ENCODE measurements around the gene DCAKD.

Gene DCAKD

GRCh38 chr17:44982113-44982702 is 69.2 kb downstream of the DCAKD start:
- no peaks in the 10 kb centered on the region for H3K4me1 ChIP-seq (ENCODE audit: control insufficient read depth, low read depth, low read length)
- H3K79me1 ChIP-seq (ENCODE audit: low read length): no peaks in the 10 kb centered on the region
- no peaks in the 10 kb centered on the region for H3K27me3 ChIP-seq (ENCODE audit: insufficient read depth, low read length, poor library complexity)
- no peaks in the 10 kb centered on the region for H3K79me2 ChIP-seq (ENCODE audit: control insufficient read depth, insufficient read depth, low read length)
- H2BK120ac ChIP-seq (ENCODE audit: low read depth, low read length): no peak overlapping the region
- H3K4ac ChIP-seq (ENCODE audit: low read depth, low read length): no peak overlapping the region
- no peak overlapping the region for H4K5ac ChIP-seq (ENCODE audit: low read length)
- no peak overlapping the region for H2BK15ac ChIP-seq (replicated peaks; ENCODE audit: low read depth)
- H3K18ac ChIP-seq (ENCODE audit: low read length): no peak overlapping the region
- no CpG with 5 or more reads among the region's 3 CpGs for WGBS (ENCODE audit: extremely low coverage, insufficient coverage, low lambda C conversion rate)
- no peaks in the 10 kb centered on the region for H3K36me3 ChIP-seq (ENCODE audit: control insufficient read depth, insufficient read depth, low read length)
- no peak overlapping the region for H3K23ac ChIP-seq (ENCODE audit: low read length)
- no peak for DNase-seq
- no peak overlapping the region for H3K9ac ChIP-seq (ENCODE audit: low read length)
- H2AK5ac ChIP-seq (ENCODE audit: low read length): no peak overlapping the region
- no peak overlapping the region for H4K8ac ChIP-seq (ENCODE audit: low read depth, low read length)
- no peak overlapping the region for H3K4me3 ChIP-seq (ENCODE audit: low read length)
- no peak overlapping the region for H3K27ac ChIP-seq (ENCODE audit: low read depth, low read length)
- H3K56ac ChIP-seq (ENCODE audit: low read length): no peak overlapping the region
- H3K4me2 ChIP-seq (ENCODE audit: low read length): no peak overlapping the region
- H2BK5ac ChIP-seq (ENCODE audit: low read length): no peak overlapping the region

GRCh38 chr17:44981221-44981968 is 70.0 kb downstream of the DCAKD start:
- H3K27me3 ChIP-seq (ENCODE audit: insufficient read depth, low read length, poor library complexity): no peaks in the 10 kb centered on the region
- H3K79me1 ChIP-seq (ENCODE audit: low read length): no peaks in the 10 kb centered on the region
- no peak overlapping the region for H4K5ac ChIP-seq (ENCODE audit: low read length)
- H3K4me2 ChIP-seq (ENCODE audit: low read length): no peak overlapping the region
- H3K4me1 ChIP-seq (ENCODE audit: control insufficient read depth, low read depth, low read length): no peaks in the 10 kb centered on the region
- no peak for DNase-seq
- H3K27ac ChIP-seq (ENCODE audit: low read depth, low read length): no peak overlapping the region
- no peak overlapping the region for H4K8ac ChIP-seq (ENCODE audit: low read depth, low read length)
- no peak overlapping the region for H3K4me3 ChIP-seq (ENCODE audit: low read length)
- no peak overlapping the region for H2BK120ac ChIP-seq (ENCODE audit: low read depth, low read length)
- no peak overlapping the region for H3K4ac ChIP-seq (ENCODE audit: low read depth, low read length)
- WGBS (ENCODE audit: extremely low coverage, insufficient coverage, low lambda C conversion rate): no CpG with 5 or more reads among the region's 12 CpGs
- H2BK5ac ChIP-seq (ENCODE audit: low read length): no peak overlapping the region
- no peaks in the 10 kb centered on the region for H3K79me2 ChIP-seq (ENCODE audit: control insufficient read depth, insufficient read depth, low read length)
- no peak overlapping the region for H2BK15ac ChIP-seq (replicated peaks; ENCODE audit: low read depth)
- H3K9ac ChIP-seq (ENCODE audit: low read length): no peak overlapping the region
- no peak overlapping the region for H3K56ac ChIP-seq (ENCODE audit: low read length)
- H3K36me3 ChIP-seq (ENCODE audit: control insufficient read depth, insufficient read depth, low read length): no peaks in the 10 kb centered on the region
- H3K23ac ChIP-seq (ENCODE audit: low read length): no peak overlapping the region
- no peak overlapping the region for H3K18ac ChIP-seq (ENCODE audit: low read length)
- no peak overlapping the region for H2AK5ac ChIP-seq (ENCODE audit: low read length)

- Histone ChIP-seq H3K79me1 (ENCODE audit: low read length) (no peaks in the 10 kb centered on the region), H3K18ac (ENCODE audit: low read length) (no peak overlapping the region), H3K27ac (ENCODE audit: low read depth, low read length) (no peak overlapping the region), H3K4me3 (ENCODE audit: low read length) (no peak overlapping the region), H3K4me2 (ENCODE audit: low read length) (no peak overlapping the region), H2BK15ac (replicated peaks; ENCODE audit: low read depth) (no peak overlapping the region), H2AK5ac (ENCODE audit: low read length) (no peak overlapping the region), H3K27me3 (ENCODE audit: insufficient read depth, low read length, poor library complexity) (no peaks in the 10 kb centered on the region), H3K4ac (ENCODE audit: low read depth, low read length) (no peak overlapping the region), H3K36me3 (ENCODE audit: control insufficient read depth, insufficient read depth, low read length) (no peaks in the 10 kb centered on the region), H3K4me1 (ENCODE audit: control insufficient read depth, low read depth, low read length) (no peaks in the 10 kb centered on the region), H2BK5ac (ENCODE audit: low read length) (no peak overlapping the region), H3K23ac (ENCODE audit: low read length) (no peak overlapping the region), H4K8ac (ENCODE audit: low read depth, low read length) (no peak overlapping the region), H2BK120ac (ENCODE audit: low read depth, low read length) (no peak overlapping the region), H3K56ac (ENCODE audit: low read length) (no peak overlapping the region), H3K79me2 (ENCODE audit: control insufficient read depth, insufficient read depth, low read length) (no peaks in the 10 kb centered on the region), H4K5ac (ENCODE audit: low read length) (no peak overlapping the region), H3K9ac (ENCODE audit: low read length) (no peak overlapping the region)
- DNase-seq: no peak
- WGBS (ENCODE audit: extremely low coverage, insufficient coverage, low lambda C conversion rate): no CpG with 5 or more reads among the region's 9 CpGs
Measured at GRCh38 chr17:44979426-44979995, 71.9 kb downstream of the DCAKD start.

GRCh38 chr17:44978807-44979206 is 72.6 kb downstream of the DCAKD start:
- Histone ChIP-seq H3K27ac (ENCODE audit: low read depth, low read length) (no peak overlapping the region), H3K79me2 (ENCODE audit: control insufficient read depth, insufficient read depth, low read length) (no peaks in the 10 kb centered on the region), H4K8ac (ENCODE audit: low read depth, low read length) (no peak overlapping the region), H3K18ac (ENCODE audit: low read length) (no peak overlapping the region), H3K9ac (ENCODE audit: low read length) (no peak overlapping the region), H3K79me1 (ENCODE audit: low read length) (no peaks in the 10 kb centered on the region), H2BK120ac (ENCODE audit: low read depth, low read length) (no peak overlapping the region), H3K23ac (ENCODE audit: low read length) (no peak overlapping the region), H3K4me2 (ENCODE audit: low read length) (no peak overlapping the region), H3K56ac (ENCODE audit: low read length) (no peak overlapping the region), H3K36me3 (ENCODE audit: control insufficient read depth, insufficient read depth, low read length) (no peaks in the 10 kb centered on the region), H3K27me3 (ENCODE audit: insufficient read depth, low read length, poor library complexity) (no peaks in the 10 kb centered on the region), H4K5ac (ENCODE audit: low read length) (no peak overlapping the region), H2BK5ac (ENCODE audit: low read length) (no peak overlapping the region), H3K4ac (ENCODE audit: low read depth, low read length) (no peak overlapping the region), H2BK15ac (replicated peaks; ENCODE audit: low read depth) (no peak overlapping the region), H2AK5ac (ENCODE audit: low read length) (no peak overlapping the region), H3K4me1 (ENCODE audit: control insufficient read depth, low read depth, low read length) (no peaks in the 10 kb centered on the region), H3K4me3 (ENCODE audit: low read length) (no peak overlapping the region)
- DNase-seq: no peak
- no CpG with 5 or more reads among the region's 5 CpGs for WGBS (ENCODE audit: extremely low coverage, insufficient coverage, low lambda C conversion rate)

- Histone ChIP-seq H3K4ac (ENCODE audit: low read depth, low read length) (no peak overlapping the region), H3K79me1 (ENCODE audit: low read length) (no peaks in the 10 kb centered on the region), H3K27me3 (ENCODE audit: insufficient read depth, low read length, poor library complexity) (no peaks in the 10 kb centered on the region), H3K4me2 (ENCODE audit: low read length) (no peak overlapping the region), H4K5ac (ENCODE audit: low read length) (no peak overlapping the region), H3K79me2 (ENCODE audit: control insufficient read depth, insufficient read depth, low read length) (no peaks in the 10 kb centered on the region), H3K4me3 (ENCODE audit: low read length) (no peak overlapping the region), H2BK15ac (replicated peaks; ENCODE audit: low read depth) (no peak overlapping the region), H3K36me3 (ENCODE audit: control insufficient read depth, insufficient read depth, low read length) (no peaks in the 10 kb centered on the region), H3K9ac (ENCODE audit: low read length) (no peak overlapping the region), H3K56ac (ENCODE audit: low read length) (no peak overlapping the region), H3K23ac (ENCODE audit: low read length) (no peak overlapping the region), H3K27ac (ENCODE audit: low read depth, low read length) (no peak overlapping the region), H2BK5ac (ENCODE audit: low read length) (no peak overlapping the region), H2AK5ac (ENCODE audit: low read length) (no peak overlapping the region), H4K8ac (ENCODE audit: low read depth, low read length) (no peak overlapping the region), H2BK120ac (ENCODE audit: low read depth, low read length) (no peak overlapping the region), H3K4me1 (ENCODE audit: control insufficient read depth, low read depth, low read length) (no peaks in the 10 kb centered on the region), H3K18ac (ENCODE audit: low read length) (no peak overlapping the region)
- no peak for DNase-seq
- WGBS (ENCODE audit: extremely low coverage, insufficient coverage, low lambda C conversion rate): no CpG with 5 or more reads among the region's 7 CpGs
Measured at GRCh38 chr17:44977814-44978550, 73.5 kb downstream of the DCAKD start.

Measured in mesendoderm (in vitro differentiated cells).